ENCODE data around the gene ITPR3.

DNA sequence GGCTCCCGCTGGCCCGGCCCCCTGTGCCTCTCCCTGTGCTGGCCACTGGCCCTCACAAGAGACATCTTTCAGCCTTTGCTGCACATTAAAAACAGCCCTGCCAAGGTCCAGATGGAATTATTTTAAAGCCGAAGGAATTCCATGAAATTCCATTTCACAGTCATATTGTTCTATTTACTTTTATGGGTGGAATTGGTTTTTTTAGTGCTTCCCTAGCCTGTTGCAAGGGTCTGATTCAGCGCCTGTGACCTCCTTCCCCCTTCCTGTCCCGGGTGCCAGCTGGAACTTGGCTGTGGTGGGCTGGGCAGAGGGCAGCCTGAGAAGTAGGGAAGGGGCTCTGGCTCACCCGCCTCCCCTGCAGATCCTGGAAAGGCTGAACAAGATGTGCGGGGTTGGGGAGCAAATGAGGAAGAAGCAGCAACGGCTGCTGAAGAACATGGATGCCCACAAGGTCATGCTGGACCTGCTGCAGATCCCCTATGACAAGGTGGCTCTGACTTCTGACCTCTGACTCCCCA, 56.1 kb downstream of the ITPR3 start:
- TF ChIP-seq, protein P1, sequence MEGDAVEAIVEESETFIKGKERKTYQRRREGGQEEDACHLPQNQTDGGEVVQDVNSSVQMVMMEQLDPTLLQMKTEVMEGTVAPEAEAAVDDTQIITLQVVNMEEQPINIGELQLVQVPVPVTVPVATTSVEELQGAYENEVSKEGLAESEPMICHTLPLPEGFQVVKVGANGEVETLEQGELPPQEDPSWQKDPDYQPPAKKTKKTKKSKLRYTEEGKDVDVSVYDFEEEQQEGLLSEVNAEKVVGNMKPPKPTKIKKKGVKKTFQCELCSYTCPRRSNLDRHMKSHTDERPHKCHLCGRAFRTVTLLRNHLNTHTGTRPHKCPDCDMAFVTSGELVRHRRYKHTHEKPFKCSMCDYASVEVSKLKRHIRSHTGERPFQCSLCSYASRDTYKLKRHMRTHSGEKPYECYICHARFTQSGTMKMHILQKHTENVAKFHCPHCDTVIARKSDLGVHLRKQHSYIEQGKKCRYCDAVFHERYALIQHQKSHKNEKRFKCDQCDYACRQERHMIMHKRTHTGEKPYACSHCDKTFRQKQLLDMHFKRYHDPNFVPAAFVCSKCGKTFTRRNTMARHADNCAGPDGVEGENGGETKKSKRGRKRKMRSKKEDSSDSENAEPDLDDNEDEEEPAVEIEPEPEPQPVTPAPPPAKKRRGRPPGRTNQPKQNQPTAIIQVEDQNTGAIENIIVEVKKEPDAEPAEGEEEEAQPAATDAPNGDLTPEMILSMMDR (IDR thresholded peaks at IDR 0.05): no peak
- TF ChIP-seq POLR2A (IDR thresholded peaks at IDR 0.05): no peak
- no peak for TF ChIP-seq EP300 (IDR thresholded peaks at IDR 0.05)
